T-helper 1 cell treated with Interleukin-12 subunit alpha and Interleukin-12 subunit beta and Interleukin-4 antibody, amounts not matched to agents 30 μg/mL and 1 μg/mL, for 36 hours (primary cell): ENCODE results near the gene NSMF.

Source experiments
- H3K27ac Mint-ChIP-seq: one replicate; pipeline ENCODE4 v1.8.0; 2021; ENCODE audit warnings: mild to moderate bottlenecking, mixed read lengths
- H3K27me3 Mint-ChIP-seq: one replicate; pipeline ENCODE4 v1.8.0; 2021; ENCODE audit warnings: low read depth, mixed read lengths
- H3K36me3 Mint-ChIP-seq: one replicate; pipeline ENCODE4 v1.8.0; 2021; ENCODE audit warnings: low read depth, mixed read lengths
- H3K4me1 Mint-ChIP-seq: one replicate; pipeline ENCODE4 v1.8.0; 2021; ENCODE audit warnings: low read depth, mixed read lengths
- H3K4me3 Mint-ChIP-seq: one replicate; pipeline ENCODE4 v1.8.0; 2021; ENCODE audit warnings: mild to moderate bottlenecking, moderate library complexity, mixed read lengths
- H3K9me3 Mint-ChIP-seq: one replicate; pipeline ENCODE4 v1.8.0; 2021; ENCODE audit warnings: mixed read lengths

Gene NSMF

GRCh38 chr9:137485343-137486140 lies 26.4 kb upstream of the NSMF start:
- no peak overlapping the region for H3K27ac Mint-ChIP-seq
- H3K9me3 Mint-ChIP-seq = no peaks in the 10 kb centered on the region
- no peaks in the 10 kb centered on the region for H3K36me3 Mint-ChIP-seq
- no peaks in the 10 kb centered on the region for H3K27me3 Mint-ChIP-seq
- H3K4me1 Mint-ChIP-seq = peaks cover 5% of the 10 kb centered on the region
- no peak overlapping the region for H3K4me3 Mint-ChIP-seq

DNA sequence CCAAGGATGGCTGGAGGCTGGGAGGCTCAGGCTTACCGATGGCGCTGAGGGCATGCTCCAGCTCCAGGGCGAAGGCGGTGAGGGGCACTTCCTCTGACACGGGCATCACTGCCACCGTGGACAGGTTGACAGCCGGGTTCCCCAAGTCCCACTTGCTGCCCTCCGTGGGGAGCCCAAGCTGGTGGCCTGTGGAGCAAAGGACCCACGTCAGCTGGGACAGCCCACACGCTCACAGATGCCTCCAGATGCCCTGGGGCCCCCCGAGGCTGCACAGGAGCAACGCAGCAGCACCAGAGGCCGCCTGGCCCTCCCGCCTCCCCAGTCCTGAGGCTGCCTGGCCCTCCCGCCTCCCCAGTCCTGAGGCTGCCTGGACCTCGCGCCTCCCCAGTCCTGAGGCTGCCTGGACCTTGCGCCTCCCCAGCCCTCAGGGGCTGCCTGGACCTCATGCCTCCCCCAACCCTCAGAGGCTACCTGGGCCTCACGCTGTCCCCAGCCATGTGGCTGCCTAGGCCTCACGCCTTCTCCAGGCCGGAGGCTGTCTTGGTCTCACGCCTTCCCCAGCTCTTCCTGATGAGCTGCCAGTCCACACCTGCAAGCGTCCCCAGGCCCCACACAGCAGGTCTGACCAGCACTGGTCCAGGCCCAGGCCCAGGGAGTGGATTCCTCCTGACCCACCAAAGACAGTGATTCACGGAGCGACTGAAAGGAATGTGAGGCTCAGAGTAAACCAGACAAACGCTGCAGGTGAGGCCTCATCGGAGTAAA lies 25.6 kb upstream of the NSMF start:
- Mint-ChIP-seq H3K9me3 (no peaks in the 10 kb centered on the region), H3K4me1 (peaks cover 5% of the 10 kb centered on the region), H3K27me3 (no peaks in the 10 kb centered on the region), H3K27ac (no peak overlapping the region), H3K4me3 (no peak overlapping the region), H3K36me3 (no peaks in the 10 kb centered on the region)

- Mint-ChIP-seq H3K27me3 (no peaks in the 10 kb centered on the region), H3K27ac (no peak overlapping the region), H3K9me3 (no peaks in the 10 kb centered on the region), H3K4me3 (no peak overlapping the region), H3K36me3 (no peaks in the 10 kb centered on the region), H3K4me1 (peaks cover 5% of the 10 kb centered on the region)
These were observed 23.1 kb upstream of the NSMF start for GRCh38 chr9:137482094-137482781.

DNA sequence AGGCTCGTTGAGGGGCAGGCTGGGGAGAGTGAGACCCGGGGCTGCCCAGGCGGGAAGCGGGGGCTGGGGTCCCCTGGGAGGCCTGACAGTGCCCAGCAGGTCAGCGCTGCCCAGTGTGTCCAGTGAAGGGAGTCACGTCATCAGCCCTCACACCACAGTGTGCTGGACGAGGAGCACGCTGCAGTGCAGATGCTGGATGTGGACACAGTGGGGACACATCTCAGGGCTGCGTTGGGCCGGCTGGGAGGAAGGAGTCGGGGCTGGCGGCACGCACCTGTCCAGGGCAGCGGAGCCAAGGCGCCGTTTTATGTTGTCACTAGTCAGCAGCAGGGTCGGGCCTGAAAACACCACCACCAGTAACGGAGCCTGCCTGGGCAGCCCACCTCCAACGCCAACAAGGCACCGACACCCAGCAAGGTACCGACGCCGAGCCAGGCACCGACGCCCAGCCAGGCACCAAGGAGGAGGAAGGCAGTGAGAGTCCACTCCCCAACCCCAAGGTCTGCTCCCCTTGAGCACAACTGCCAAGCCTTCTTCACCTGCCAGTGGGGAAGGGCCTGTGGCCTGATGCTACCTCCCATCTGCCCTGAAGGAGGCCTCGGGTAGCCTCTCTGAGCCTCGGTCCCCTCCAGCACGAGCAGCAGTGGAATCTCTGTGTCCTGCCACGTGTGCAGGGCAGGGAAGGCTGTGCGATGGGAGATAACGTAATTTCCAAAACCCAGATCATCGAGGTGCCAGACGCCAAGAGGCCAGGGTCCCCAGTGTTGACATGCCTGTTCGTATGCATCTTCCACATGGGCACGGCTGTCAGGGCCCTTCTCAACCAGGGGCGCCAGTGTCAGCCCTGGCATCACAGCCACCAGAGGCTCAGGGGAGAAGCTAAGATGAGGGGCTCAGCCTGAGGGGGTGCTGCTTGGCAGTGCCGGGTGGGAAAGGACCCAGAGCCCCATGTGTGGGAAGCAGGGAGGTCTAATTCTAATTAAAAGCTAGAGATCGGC lies 21.9 kb upstream of the NSMF start:
- Mint-ChIP-seq H3K27me3 (no peaks in the 10 kb centered on the region), H3K27ac (no peak overlapping the region), H3K36me3 (no peaks in the 10 kb centered on the region), H3K4me1 (peaks cover 5% of the 10 kb centered on the region), H3K9me3 (peaks cover 4% of the 10 kb centered on the region), H3K4me3 (no peak overlapping the region)

GRCh38 chr9:137479892-137480685 lies 21.0 kb upstream of the NSMF start:
- peaks cover 3% of the 10 kb centered on the region for H3K36me3 Mint-ChIP-seq
- no peaks in the 10 kb centered on the region for H3K27me3 Mint-ChIP-seq
- H3K9me3 Mint-ChIP-seq = peaks cover 9% of the 10 kb centered on the region
- H3K4me3 Mint-ChIP-seq = no peak overlapping the region
- no peak overlapping the region for H3K27ac Mint-ChIP-seq
- peaks cover 5% of the 10 kb centered on the region for H3K4me1 Mint-ChIP-seq

- Mint-ChIP-seq H3K9me3 (peaks cover 12% of the 10 kb centered on the region), H3K4me3 (no peak overlapping the region), H3K27ac (no peak overlapping the region), H3K36me3 (peaks cover 3% of the 10 kb centered on the region), H3K4me1 (peaks cover 5% of the 10 kb centered on the region), H3K27me3 (no peaks in the 10 kb centered on the region)
These were observed 20.1 kb upstream of the NSMF start for GRCh38 chr9:137478962-137479861.

- H3K36me3 Mint-ChIP-seq = peaks cover 3% of the 10 kb centered on the region
- H3K9me3 Mint-ChIP-seq = peaks cover 19% of the 10 kb centered on the region
- peaks cover 5% of the 10 kb centered on the region for H3K4me1 Mint-ChIP-seq
- no peaks in the 10 kb centered on the region for H3K27me3 Mint-ChIP-seq
- no peak overlapping the region for H3K4me3 Mint-ChIP-seq
- H3K27ac Mint-ChIP-seq = no peak overlapping the region
These were observed 19.5 kb upstream of the NSMF start for GRCh38 chr9:137478613-137478961.

DNA sequence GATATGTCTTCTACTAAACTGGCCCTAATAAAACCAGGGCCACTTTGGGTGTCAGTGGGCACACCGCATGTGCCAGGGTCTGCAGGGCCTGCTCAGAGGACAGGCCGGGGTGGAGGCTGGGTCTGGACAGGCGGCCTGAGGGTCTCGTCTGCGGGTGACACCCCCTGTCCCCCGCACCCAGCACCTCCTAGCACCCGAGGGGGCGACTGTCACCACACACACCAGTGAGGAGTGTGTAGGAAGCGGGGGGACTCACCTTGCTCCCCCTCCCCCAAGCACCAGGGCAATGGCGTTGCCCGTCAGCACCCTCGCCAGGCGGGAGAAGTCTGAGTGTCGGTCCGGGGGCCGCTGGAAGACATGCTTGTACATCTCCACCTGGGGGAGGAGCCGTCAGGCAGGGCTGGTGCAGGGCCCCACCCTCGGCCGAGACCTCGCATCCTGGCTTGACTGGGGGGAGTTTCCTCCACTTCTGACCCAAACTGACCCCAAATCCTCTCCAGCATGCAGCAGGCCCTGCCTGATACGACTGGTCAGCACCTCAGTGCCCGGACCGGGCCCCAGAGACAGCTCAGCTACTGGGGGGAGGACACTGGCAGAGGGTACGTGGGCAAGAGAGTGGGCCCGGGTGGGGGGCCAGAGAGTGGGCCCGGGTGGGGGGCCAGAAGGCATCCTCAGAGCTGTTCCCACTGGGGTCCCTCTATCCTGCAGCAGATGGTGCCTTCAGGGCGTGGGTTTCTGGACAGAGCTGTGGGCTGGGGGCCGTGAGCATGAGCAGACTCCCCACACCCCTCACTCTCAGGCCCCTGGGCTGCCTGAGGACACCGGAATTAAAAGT lies 18.9 kb upstream of the NSMF start:
- Mint-ChIP-seq H3K9me3 (peaks cover 23% of the 10 kb centered on the region), H3K27ac (no peak overlapping the region), H3K27me3 (no peaks in the 10 kb centered on the region), H3K4me1 (peaks cover 5% of the 10 kb centered on the region), H3K4me3 (no peak overlapping the region), H3K36me3 (peaks cover 3% of the 10 kb centered on the region)

- H3K36me3 Mint-ChIP-seq = peaks cover 3% of the 10 kb centered on the region
- peaks cover 1% of the 10 kb centered on the region for H3K4me1 Mint-ChIP-seq
- H3K4me3 Mint-ChIP-seq = no peak overlapping the region
- H3K9me3 Mint-ChIP-seq = peaks cover 26% of the 10 kb centered on the region
- no peaks in the 10 kb centered on the region for H3K27me3 Mint-ChIP-seq
- no peak overlapping the region for H3K27ac Mint-ChIP-seq
These were observed 17.7 kb upstream of the NSMF start for GRCh38 chr9:137476856-137477255.

DNA sequence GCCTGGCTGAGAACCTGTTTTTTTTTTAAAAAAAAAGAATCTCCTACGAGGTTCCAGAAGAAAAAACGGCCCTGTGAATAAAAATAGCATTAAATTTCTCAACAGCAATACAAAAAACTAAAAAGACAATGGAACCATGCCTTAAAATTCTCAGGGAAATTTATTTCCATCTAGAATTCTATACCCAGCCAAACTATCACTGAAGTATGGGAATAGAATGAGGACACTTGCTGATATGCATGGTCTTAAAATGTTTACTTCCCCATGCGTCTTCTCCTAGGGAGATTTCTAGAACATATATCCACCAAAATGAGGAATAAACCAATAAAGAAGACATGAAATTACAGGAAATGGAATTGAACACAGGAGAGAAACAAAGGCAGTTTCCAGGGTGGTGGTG lies 16.5 kb upstream of the NSMF start:
- Mint-ChIP-seq H3K27ac (no peak overlapping the region), H3K9me3 (peaks cover 26% of the 10 kb centered on the region), H3K4me3 (no peak overlapping the region), H3K36me3 (peaks cover 3% of the 10 kb centered on the region), H3K27me3 (no peaks in the 10 kb centered on the region), H3K4me1 (peaks cover 2% of the 10 kb centered on the region)

DNA sequence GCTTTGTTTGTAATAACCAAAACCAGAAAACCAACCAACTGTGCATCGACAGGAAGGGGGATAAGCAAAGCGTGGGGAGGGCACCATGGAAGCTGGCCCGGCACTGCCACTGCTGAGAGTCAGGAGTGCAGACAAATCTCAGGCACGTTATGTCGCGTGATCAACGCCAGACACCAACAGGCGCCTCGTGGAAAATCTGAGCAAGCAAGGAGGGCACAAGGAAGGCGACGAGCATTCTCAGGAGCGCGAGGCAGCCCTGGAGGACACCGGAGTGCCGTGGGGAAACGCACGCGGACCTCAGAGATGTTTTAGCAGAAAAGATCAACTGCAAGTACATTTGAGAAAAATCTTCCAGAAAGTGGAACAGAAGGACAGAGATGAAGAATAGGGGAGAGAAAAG lies 15.1 kb upstream of the NSMF start:
- no peak overlapping the region for H3K27ac Mint-ChIP-seq
- H3K27me3 Mint-ChIP-seq = peaks cover 5% of the 10 kb centered on the region
- H3K36me3 Mint-ChIP-seq = peaks cover 3% of the 10 kb centered on the region
- peaks cover 5% of the 10 kb centered on the region for H3K4me1 Mint-ChIP-seq
- peaks cover 26% of the 10 kb centered on the region for H3K9me3 Mint-ChIP-seq
- H3K4me3 Mint-ChIP-seq = no peak overlapping the region

DNA sequence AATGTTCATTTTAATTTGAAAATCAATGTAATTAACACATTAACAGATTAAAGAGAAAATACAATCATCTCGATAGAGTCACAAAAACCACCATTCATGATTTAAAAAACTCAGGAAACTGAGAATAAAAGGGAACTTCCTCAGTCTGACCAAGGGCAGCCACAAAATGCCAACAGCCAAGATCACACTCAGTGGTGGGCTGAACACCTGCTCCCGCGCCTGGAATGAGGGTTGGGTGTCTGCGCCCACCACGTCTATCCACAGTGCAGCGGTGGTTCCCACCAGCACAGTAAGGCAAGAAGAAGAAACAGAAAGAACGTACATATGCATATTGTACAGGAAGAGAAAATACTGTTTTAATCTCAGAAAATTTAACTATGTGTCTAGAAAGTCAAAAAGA lies 11.7 kb upstream of the NSMF start:
- Mint-ChIP-seq H3K9me3 (peaks cover 20% of the 10 kb centered on the region), H3K36me3 (peaks cover 2% of the 10 kb centered on the region), H3K27me3 (peaks cover 13% of the 10 kb centered on the region)

More for the DNA sequence above, 11.7 kb upstream of the NSMF start:
- Mint-ChIP-seq H3K4me1 (peaks cover 5% of the 10 kb centered on the region), H3K27ac (no peak overlapping the region), H3K4me3 (no peak overlapping the region)
